Kidney glomerular epithelial cell (primary cell): Measurements from ENCODE around the gene LAMA2.

ENCODE experiments used
- DNase-seq: peaks from one replicate; lab custom pipeline; 2025; lab: John Stamatoyannopoulos, UW

The LAMA2 gene

GRCh38 chr6:129264480-129265045 is 381.6 kb downstream of the LAMA2 start:
- no peak for DNase-seq

DNA sequence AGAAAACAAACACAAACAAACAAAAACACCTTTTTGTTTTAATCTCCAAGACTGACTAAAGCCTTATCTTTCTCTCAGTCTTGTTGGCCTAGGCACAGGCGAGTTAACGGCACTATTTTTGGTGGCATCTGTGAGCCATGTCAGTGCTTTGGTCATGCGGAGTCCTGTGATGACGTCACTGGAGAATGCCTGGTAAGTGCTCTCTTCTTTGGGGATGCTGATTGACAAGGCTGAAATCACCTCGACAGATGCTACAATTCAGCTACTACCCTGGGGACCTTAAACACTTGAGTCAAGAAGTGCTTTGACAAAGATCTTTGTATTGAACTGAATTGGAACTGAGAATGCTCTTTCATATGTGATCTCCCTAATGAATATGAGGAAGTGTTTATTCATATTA is 384.1 kb downstream of the LAMA2 start:
- no peak for DNase-seq

- DNase-seq: no peak
Measured at GRCh38 chr6:129269076-129269475, 386.1 kb downstream of the LAMA2 start.

DNA sequence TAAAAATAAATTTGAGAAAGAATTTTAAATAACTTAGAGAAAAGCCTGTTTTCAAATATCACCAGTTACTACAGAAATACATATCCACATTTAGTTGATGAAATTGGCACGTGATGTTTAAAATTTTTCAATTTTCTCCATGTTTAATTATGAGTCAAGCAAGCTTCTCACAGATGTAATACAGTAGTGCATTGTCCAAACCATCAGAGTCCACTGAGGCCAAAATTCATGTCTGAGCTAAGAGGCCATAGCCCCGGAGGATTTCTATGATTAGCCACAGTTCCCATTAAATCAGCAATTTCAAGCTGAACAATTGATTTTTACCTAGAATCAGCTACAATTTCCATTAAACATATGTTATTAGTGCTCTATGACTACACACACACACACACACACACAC is 387.0 kb downstream of the LAMA2 start:
- DNase-seq: no peak

GRCh38 chr6:129270450-129270849 is 387.5 kb downstream of the LAMA2 start:
- no peak for DNase-seq

GRCh38 chr6:129273161-129273560 is 390.2 kb downstream of the LAMA2 start:
- no peak for DNase-seq

DNA sequence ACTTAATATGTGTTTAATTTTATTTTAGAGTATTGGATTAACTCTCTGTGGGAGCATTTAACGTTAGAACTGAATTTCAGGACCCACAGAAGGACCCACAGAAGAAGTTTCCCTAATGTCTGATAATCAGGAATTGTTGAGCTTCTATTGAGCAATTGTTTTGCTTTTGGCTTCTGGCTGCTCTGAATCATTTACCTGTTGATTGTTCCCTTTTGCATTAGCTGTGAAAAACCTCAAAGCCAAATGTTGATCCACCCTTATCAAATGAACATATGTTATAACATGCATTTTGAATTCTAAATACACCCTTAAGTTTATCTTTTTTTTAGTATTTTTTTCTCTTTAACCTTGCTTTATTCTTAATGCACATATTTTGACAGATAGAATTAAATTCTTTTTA is 393.5 kb downstream of the LAMA2 start:
- DNase-seq: no peak

DNA sequence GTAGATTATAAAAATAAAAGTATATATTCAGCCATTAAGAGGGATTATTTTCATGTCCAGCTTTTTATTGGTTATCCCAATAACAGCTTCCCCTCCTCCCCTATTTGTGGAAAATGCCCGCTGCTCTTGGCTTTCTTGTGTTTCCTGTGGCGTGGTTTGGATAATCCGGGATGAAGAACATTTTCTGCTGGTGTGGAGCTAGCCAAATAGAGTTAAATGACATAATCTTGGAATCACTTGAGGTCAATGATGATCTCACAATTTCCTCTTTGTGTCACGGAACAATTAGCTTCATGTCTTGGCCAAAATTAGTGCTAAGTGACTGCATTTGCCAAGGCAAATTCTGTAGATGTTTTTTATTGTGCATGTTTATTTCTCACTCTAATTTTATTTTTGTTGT is 394.0 kb downstream of the LAMA2 start:
- DNase-seq: no peak

DNA sequence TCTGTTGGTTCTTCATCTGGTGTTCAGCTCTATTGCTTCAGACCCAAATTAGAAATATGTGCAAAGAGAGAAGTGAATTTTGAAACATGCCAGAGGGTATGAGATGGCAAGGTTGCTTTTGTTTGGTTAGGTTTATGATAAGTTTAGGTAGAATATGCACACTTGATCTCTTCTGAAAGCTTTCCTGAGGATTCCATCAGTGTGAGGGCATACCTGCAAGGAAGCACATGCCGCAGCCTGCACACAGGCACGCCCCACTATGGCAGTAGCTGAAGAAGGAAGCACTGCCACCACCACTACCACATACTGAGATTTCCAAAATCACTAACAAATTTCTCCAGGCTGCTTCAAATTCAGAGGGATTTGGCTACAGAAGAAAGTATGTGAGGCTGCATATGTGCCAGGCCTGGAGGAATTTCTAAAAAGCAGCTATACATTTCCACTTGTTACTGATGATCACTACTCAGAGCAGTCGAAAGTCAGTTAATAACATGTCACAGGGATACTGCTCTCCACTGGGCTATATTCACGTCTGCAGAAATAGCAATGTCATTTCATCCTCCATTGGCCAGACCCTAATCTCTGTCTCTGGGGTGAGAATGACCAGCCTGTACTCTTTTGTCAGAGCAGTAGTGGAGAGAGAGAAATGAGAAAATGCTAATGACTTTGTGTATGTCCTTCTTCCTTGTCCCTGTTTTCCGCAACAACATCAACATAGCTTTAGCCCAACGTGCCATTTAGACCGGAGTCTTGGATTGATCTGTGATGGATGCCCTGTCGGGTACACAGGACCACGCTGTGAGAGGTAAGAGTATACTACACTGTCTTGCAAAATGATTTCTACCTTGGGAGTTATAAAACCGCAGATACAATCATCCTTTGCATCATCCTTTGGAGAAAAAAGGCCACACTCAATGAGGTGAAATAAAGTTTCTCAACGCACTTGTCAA is 396.7 kb downstream of the LAMA2 start:
- DNase-seq: no peak

DNA sequence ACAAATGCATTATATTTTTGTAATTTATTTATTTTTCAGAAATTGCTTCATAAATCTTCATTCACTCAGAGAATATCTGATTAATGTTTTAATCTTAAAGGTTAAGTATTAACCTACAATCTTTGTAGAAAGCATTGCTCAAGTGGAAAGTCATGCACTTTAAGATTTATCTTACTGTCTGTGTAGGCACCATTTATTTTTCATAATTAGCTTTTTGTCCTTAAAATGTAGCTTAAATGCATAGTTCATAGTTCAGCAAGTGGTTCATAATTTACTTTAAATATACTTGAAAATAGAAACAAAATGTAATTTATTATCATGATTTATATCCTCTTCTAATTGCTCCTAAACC is 397.3 kb downstream of the LAMA2 start:
- no peak for DNase-seq

DNA sequence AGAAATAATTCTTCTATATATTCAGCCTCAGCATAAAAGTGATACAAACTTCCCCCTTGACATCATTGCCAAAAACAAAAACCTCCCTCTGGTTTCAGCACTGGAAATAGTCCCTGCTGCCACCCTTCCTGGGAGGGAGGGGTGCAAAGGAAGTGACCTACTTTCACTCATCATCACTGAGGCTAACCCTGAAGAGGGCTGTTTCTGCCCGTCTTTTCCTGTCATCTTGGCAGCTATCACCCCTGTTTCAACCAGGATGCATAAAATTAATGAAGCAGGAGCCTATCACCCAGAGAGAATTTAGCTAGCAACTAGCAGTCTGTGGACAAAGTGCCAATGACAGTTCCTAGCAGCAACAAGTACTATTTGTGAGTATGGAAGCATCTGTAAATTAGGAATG is 397.8 kb downstream of the LAMA2 start:
- no peak for DNase-seq

DNA sequence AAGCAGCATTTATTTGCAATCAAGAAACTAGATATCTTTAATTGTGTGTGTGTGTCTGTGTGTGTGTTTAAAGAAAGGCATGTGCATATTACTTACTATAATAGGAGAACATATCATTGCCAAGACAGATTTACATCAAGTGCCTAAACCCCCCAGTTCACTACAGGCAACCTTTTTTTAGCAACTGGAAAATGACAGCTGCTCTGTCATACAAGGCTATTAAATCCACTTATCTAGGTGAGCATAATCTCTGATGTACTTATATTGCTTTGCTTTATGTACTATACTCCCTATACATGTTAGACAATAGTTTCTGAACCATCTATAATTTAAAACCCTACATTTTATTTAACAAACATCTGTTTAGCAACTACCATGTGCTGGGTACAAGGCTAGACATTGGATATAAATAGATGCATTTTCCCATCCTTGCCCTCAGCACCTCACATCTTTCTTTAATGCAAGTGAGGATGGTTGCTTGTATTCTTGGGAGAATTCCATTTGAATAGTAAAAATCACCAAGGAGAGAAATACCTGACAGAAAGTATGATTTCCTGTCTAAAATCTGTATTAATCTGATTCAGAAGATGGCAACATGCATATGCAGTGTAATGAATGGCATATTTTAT is 398.3 kb downstream of the LAMA2 start:
- no peak for DNase-seq

- no peak for DNase-seq
Measured at GRCh38 chr6:129282019-129282418, 399.1 kb downstream of the LAMA2 start.

- DNase-seq: no peak
Measured at GRCh38 chr6:129284225-129284624, 401.3 kb downstream of the LAMA2 start.

DNA sequence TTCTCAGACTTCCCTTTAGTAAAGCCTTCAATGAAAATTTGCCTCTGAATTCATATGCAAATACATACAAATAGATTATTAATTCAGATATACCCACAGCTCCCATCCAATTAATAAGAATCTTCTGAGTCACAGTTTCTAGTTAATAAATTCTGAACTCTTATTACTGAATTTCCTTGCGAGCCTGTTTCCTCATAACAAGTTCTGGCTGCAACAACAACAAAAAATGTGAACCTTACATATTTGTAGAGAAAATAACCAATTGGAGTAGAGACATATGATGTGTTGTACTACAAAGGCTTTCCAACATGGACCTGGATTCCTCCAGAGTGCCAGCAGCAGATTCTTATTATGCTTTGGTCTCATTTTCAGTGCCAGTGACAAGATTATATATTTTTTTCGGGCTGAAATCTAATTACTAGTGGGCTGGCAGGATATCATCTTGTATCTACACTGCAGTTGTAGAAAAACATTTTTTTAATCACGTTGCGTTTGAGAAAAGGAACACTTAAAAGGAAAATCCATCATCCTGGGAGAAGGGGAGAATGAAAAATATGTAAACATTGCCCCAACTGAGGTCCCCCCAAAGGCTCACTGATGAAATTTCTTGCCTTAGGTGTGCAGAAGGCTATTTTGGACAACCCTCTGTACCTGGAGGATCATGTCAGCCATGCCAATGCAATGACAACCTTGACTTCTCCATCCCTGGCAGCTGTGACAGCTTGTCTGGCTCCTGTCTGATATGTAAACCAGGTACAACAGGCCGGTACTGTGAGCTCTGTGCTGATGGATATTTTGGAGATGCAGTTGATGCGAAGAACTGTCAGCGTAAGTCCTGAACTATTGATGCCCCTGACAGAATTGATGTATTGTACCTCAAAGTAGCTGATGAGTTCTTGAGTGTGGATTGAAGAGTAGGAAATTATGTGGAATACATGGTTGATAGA is 404.6 kb downstream of the LAMA2 start:
- DNase-seq: no peak

GRCh38 chr6:129289442-129289841 is 406.5 kb downstream of the LAMA2 start:
- no peak for DNase-seq

DNA sequence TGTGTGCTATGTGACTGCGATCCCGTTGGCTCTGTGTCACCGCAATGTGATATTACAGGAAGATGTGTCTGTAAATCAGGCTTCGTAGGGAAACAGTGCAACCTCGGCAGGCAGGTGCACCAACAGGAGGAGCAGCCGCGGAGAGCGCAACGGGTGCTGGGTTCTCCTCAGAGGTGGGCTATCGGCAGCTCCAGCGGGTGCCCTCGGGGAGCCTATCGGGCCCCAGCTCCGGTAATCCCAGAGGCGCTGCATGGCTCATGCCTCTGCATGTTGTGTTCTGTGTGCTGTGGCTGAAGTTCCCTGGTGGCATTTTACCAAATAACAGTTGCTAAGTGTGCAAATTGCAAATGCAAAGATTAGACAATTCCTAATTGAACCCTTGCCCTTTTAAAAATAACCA is 409.9 kb downstream of the LAMA2 start:
- DNase-seq: no peak

GRCh38 chr6:129297592-129297991 is 414.7 kb downstream of the LAMA2 start:
- DNase-seq: no peak

GRCh38 chr6:129302671-129303070 is 419.7 kb downstream of the LAMA2 start:
- DNase-seq: no peak

DNA sequence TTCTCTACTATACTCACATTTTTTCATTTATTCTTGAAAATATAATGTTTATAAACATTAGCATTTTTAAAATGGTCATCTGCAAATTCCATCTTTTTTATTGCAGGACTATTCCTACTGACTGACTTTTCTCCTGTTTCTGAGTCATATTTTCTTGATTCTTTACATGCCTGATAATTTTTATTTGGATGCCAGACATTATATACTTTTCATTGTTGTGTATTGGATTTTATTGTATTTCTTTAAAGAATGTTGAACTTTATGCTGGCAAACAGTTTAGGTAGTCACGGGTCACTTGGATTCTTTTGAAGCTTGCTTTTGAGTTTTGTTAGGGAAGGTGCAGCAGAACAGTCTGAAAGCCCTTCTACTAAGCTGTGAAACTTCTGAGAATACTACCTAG is 423.9 kb downstream of the LAMA2 start:
- no peak for DNase-seq

DNA sequence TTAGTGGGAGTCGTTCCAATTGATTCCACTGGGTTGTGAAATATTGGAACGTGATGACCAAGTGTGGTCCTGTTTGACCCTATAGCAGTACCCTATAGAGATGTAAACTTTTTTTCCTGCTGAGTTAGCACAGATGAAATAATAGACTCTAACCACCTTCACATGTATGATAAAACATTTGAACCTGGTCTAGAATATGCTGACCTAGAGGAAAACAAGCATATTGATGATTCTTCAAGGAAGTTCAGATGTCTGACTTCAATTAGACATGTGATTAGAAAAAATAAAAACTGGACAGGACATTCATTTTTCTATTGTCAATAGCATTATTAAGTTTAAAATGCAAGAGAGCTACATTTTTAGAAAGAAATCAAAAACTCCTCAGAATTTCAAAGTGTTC is 424.9 kb downstream of the LAMA2 start:
- no peak for DNase-seq

- no peak for DNase-seq
Measured at GRCh38 chr6:129309154-129309553, 426.2 kb downstream of the LAMA2 start.
